Astrocyte of the cerebellum (primary cell): ENCODE results near the gene HTR5A.

Experiments
- DNase-seq: peaks from one replicate; pipeline ENCODE4 v3.0.0-alpha.2; 2011; ENCODE audit warnings: low read depth
- H3K4me3 ChIP-seq: 2 replicates; pipeline ENCODE4 v1.5.1; 2011; ENCODE audit warnings: mild to moderate bottlenecking, low read depth, low read length, moderate library complexity
- CTCF ChIP-seq: IDR thresholded peaks from 2 replicates; pipeline ENCODE4 v1.5.1; 2012; ENCODE audit warnings: low read length, low read depth, moderate library complexity, mild to moderate bottlenecking; ENCODE audit errors: missing control alignments
- in situ Hi-C: cut with HindIII; loops from 2 replicates; pipeline ENCODE4 v1.10.0; 2017; ENCODE audit warnings: low sequenced_read_pairs

The HTR5A gene

GRCh38 chr7:155115288-155115687 lies 45.2 kb downstream of the HTR5A start:
- no peak overlapping the region for H3K4me3 ChIP-seq
- no peak for DNase-seq
- TF ChIP-seq CTCF, result no peak
- in situ Hi-C loops, result no loop called here

- DNase-seq, result no peak
- H3K4me3 ChIP-seq, result no peak overlapping the region
- in situ Hi-C loops, result no loop called here
- TF ChIP-seq CTCF, result no peak
These were observed 49.8 kb downstream of the HTR5A start for GRCh38 chr7:155119801-155120382.

GRCh38 chr7:155120460-155120859 lies 50.3 kb downstream of the HTR5A start:
- in situ Hi-C loops, result no loop called here
- no peak for DNase-seq
- no peak overlapping the region for H3K4me3 ChIP-seq
- TF ChIP-seq CTCF, result no peak

- TF ChIP-seq CTCF, result no peak
- H3K4me3 ChIP-seq, result no peak overlapping the region
- in situ Hi-C loops, result no loop called here
- no peak for DNase-seq
These were observed 52.7 kb downstream of the HTR5A start for GRCh38 chr7:155122831-155123230.

GRCh38 chr7:155123413-155123812 lies 53.3 kb downstream of the HTR5A start:
- no peak overlapping the region for H3K4me3 ChIP-seq
- no peak for TF ChIP-seq CTCF
- DNase-seq, result no peak
- in situ Hi-C loops, result no loop called here

GRCh38 chr7:155124706-155125105 lies 54.6 kb downstream of the HTR5A start:
- no peak overlapping the region for H3K4me3 ChIP-seq
- TF ChIP-seq CTCF, result no peak
- in situ Hi-C loops, result no loop called here
- DNase-seq, result no peak
